Skeletal muscle tissue (tissue), 4 donors: ENCODE results near the gene ACOT8. TPM values are rescaled to one million over a fixed set of nuclear protein-coding genes. Genes with fewer than 3 reads are reported as not detected.
"Not testable (repeated sequence)": the region's sequence is repeated elsewhere in the genome, so short reads cannot be mapped to it uniquely, and the experiment has no call there.

Experiments
- H3K27ac ChIP-seq: one replicate; pipeline ENCODE4 v1.7.0; 2013; ENCODE audit warnings: mild to moderate bottlenecking, low read depth, low read length, inconsistent platforms
- H3K27me3 ChIP-seq, 3 donors: one replicate each; pipeline ENCODE4 v1.7.0; 2013; ENCODE audit warnings: low read length in 3 of 3; ENCODE audit not compliant: control insufficient read depth in 3 of 3, insufficient read depth in 3 of 3
- H3K36me3 ChIP-seq, 3 donors: one replicate each; pipeline ENCODE4 v1.7.0; 2013; ENCODE audit warnings: low read length in 3 of 3; ENCODE audit not compliant: control insufficient read depth in 3 of 3, insufficient read depth in 3 of 3
- H3K4me1 ChIP-seq, 3 donors: one replicate each; pipeline ENCODE4 v1.7.0; 2013; ENCODE audit warnings: low read length in 3 of 3, mild to moderate bottlenecking in 3 of 3; ENCODE audit not compliant: control insufficient read depth in 3 of 3, insufficient read depth in 3 of 3
- H3K4me3 ChIP-seq, 3 donors: one replicate each; pipeline ENCODE4 v1.7.0; 2013; ENCODE audit warnings: low read length in 3 of 3
- H3K9ac ChIP-seq, 3 donors: one replicate each; pipeline ENCODE4 v1.7.0; 2013; ENCODE audit warnings: low read length in 3 of 3, mild to moderate bottlenecking in 3 of 3, moderate library complexity in 2 of 3, low read depth in 1 of 3
- H3K9me3 ChIP-seq, 3 donors: one replicate each; pipeline ENCODE4 v1.7.0; 2013; ENCODE audit warnings: low read length in 3 of 3; ENCODE audit not compliant: control insufficient read depth in 3 of 3
- total RNA-seq: library from RNA; depleted of rRNA; stranded (reverse); fragments of >200 nt; gene quantifications from one replicate; pipeline ENCODE4 v1.2.3, GENCODE V29; 2014
- donor health status: Osteomylitis.

ACOT8 gene
- total RNA-seq, 1 donor from 2014 or later, result 27.1 TPM

- Histone ChIP-seq H3K9me3 (no peaks in the 10 kb centered on the region), H3K4me1 (peaks cover 38 to 61% (median 48%) of the 10 kb centered on the region in 3 donors), H3K36me3 (peaks cover 27 to 39% (median 38%) of the 10 kb centered on the region in 3 donors), H3K27ac (no peak within 1 kb of the TSS), H3K27me3 (no peaks in the 10 kb centered on the region), H3K9ac (peak within 1 kb of the TSS in 2 of 3 donors; percentile 13 to 60), H3K4me3 (no peak within 1 kb of the TSS)
Observed at GRCh38 chr20:45887346-45887715, 30.1 kb upstream of the ACOT8 start, which contains the start of gene SPATA25. Gene SPATA25, minus strand, starts transcription at chr20:45887622. Its CDS starts 32 bp downstream, at chr20:45887590.

GRCh38 chr20:45886590-45887345 is 29.6 kb upstream of the ACOT8 start:
- Histone ChIP-seq H3K27ac (no peak overlapping the region), H3K27me3 (no peaks in the 10 kb centered on the region), H3K4me1 (peaks cover 36 to 56% (median 43%) of the 10 kb centered on the region in 3 donors), H3K4me3 (no peak overlapping the region), H3K36me3 (peaks cover 27 to 39% (median 35%) of the 10 kb centered on the region in 3 donors), H3K9me3 (no peaks in the 10 kb centered on the region), H3K9ac (no peak overlapping the region)

GRCh38 chr20:45883100-45883469 is 25.9 kb upstream of the ACOT8 start:
- Histone ChIP-seq H3K9me3 (no peaks in the 10 kb centered on the region), H3K27ac (no peak overlapping the region), H3K4me1 (peaks cover 20 to 34% (median 25%) of the 10 kb centered on the region in 3 donors), H3K27me3 (no peaks in the 10 kb centered on the region), H3K36me3 (peaks cover 27 to 37% (median 33%) of the 10 kb centered on the region in 3 donors), H3K9ac (peak overlapping the region in 1 of 3 donors; percentile 8), H3K4me3 (no peak overlapping the region)

- Histone ChIP-seq H3K27ac (no peak overlapping the region), H3K9me3 (no peaks in the 10 kb centered on the region), H3K4me1 (peaks cover 20 to 34% (median 23%) of the 10 kb centered on the region in 3 donors), H3K27me3 (no peaks in the 10 kb centered on the region), H3K4me3 (no peak overlapping the region), H3K36me3 (peaks cover 28 to 38% (median 37%) of the 10 kb centered on the region in 3 donors), H3K9ac (peak overlapping the region in 1 of 3 donors; percentile 8)
Observed at GRCh38 chr20:45882469-45883099, 25.4 kb upstream of the ACOT8 start.

GRCh38 chr20:45880988-45881788 is 24.0 kb upstream of the ACOT8 start, which contains the start of gene ZSWIM1:
Gene ZSWIM1, plus strand, starts transcription at chr20:45881227. Its CDS starts 1,366 bp downstream, at chr20:45882593.
- H3K4me1 ChIP-seq, result peaks cover 17 to 29% (median 20%) of the 10 kb centered on the region in 3 donors
- H3K9me3 ChIP-seq, result no peaks in the 10 kb centered on the region
- peak within 1 kb of the TSS; percentile 78 to 99 (median 98) for H3K4me3 ChIP-seq
- H3K27ac ChIP-seq, result peak within 1 kb of the TSS; percentile 84
- H3K9ac ChIP-seq, result peak within 1 kb of the TSS; percentile 76 to 99 (median 96)
- H3K27me3 ChIP-seq, result no peaks in the 10 kb centered on the region
- H3K36me3 ChIP-seq, result peaks cover 33 to 37% (median 35%) of the 10 kb centered on the region in 3 donors

GRCh38 chr20:45878076-45878761 is 21.0 kb upstream of the ACOT8 start:
- H3K4me3 ChIP-seq, result no peak overlapping the region
- H3K27ac ChIP-seq, result no peak overlapping the region

GRCh38 chr20:45874576-45874975 is 17.4 kb upstream of the ACOT8 start:
- Histone ChIP-seq H3K36me3 (peaks cover 20 to 26% (median 21%) of the 10 kb centered on the region in 3 donors), H3K27ac (no peak overlapping the region)

More at GRCh38 chr20:45878076-45878761, 21.0 kb upstream of the ACOT8 start:
- Histone ChIP-seq H3K9ac (peak overlapping the region in 1 of 3 donors; percentile 25), H3K9me3 (no peaks in the 10 kb centered on the region), H3K4me1 (peaks cover 11 to 16% (median 13%) of the 10 kb centered on the region in 3 donors), H3K27me3 (no peaks in the 10 kb centered on the region), H3K36me3 (peaks cover 25 to 28% (median 26%) of the 10 kb centered on the region in 3 donors)

GRCh38 chr20:45874104-45874481 is 16.9 kb upstream of the ACOT8 start:
- H3K36me3 ChIP-seq, result peaks cover 20 to 26% (median 21%) of the 10 kb centered on the region in 3 donors
- H3K27ac ChIP-seq, H3K4me1 ChIP-seq, H3K4me3 ChIP-seq, H3K27me3 ChIP-seq, H3K9ac ChIP-seq, H3K9me3 ChIP-seq: not testable (repeated sequence)

More at GRCh38 chr20:45874576-45874975, 17.4 kb upstream of the ACOT8 start:
- no peaks in the 10 kb centered on the region for H3K4me1 ChIP-seq
- no peaks in the 10 kb centered on the region for H3K9me3 ChIP-seq
- H3K27me3 ChIP-seq, result no peaks in the 10 kb centered on the region
- H3K4me3 ChIP-seq, result no peak overlapping the region
- H3K9ac ChIP-seq, result no peak overlapping the region

- no peak overlapping the region for H3K27ac ChIP-seq
Observed at GRCh38 chr20:45873409-45874103, 16.4 kb upstream of the ACOT8 start.

More at GRCh38 chr20:45873409-45874103, 16.4 kb upstream of the ACOT8 start:
- H3K36me3 ChIP-seq, result peaks cover 20 to 24% (median 20%) of the 10 kb centered on the region in 3 donors
- no peaks in the 10 kb centered on the region for H3K27me3 ChIP-seq
- H3K9me3 ChIP-seq, result no peaks in the 10 kb centered on the region
- no peaks in the 10 kb centered on the region for H3K4me1 ChIP-seq
- H3K4me3 ChIP-seq, result no peak overlapping the region
- no peak overlapping the region for H3K9ac ChIP-seq
